ENCODE data around the gene KCNAB3.

The KCNAB3 gene

GRCh38 chr17:7887482-7888183 lies 42.0 kb downstream of the KCNAB3 start:
- peak overlapping the region; percentile 98 for H3K27ac ChIP-seq
- peak; percentile 97 for DNase-seq (ENCODE audit: low spot score)
- TF ChIP-seq CTCF (conservative IDR thresholded peaks at IDR 0.05; ENCODE audit: low read depth) = no peak
- ChIA-PET CTCF (no interaction called here), POLR2A (ENCODE audit: low non-redundant PET) (interaction anchor here (0.7 kb wide), 1 partner anchor 56 kb away, joined by 3 read pairs; no protein-coding TSS in a partner anchor)

GRCh38 chr17:7887038-7887481 lies 42.6 kb downstream of the KCNAB3 start:
- CTCF ChIA-PET = interaction anchor here (0.6 kb wide), 1 partner anchor 11 kb away, joined by 3 read pairs; no protein-coding TSS in a partner anchor
- no peak for TF ChIP-seq CTCF (conservative IDR thresholded peaks at IDR 0.05; ENCODE audit: low read depth)
- POLR2A ChIA-PET (ENCODE audit: low non-redundant PET) = no interaction called here

GRCh38 chr17:7886227-7887037 lies 43.2 kb downstream of the KCNAB3 start:
- no peak for DNase-seq (ENCODE audit: low spot score)
- peak overlapping the region; percentile 98 for H3K27ac ChIP-seq
- ChIA-PET POLR2A (ENCODE audit: low non-redundant PET) (no interaction called here), CTCF (interaction anchor here (0.6 to 0.7 kb wide), 2 partner anchors 12 to 155 kb away, joined by 3 read pairs; no protein-coding TSS in a partner anchor)
- TF ChIP-seq CTCF (conservative IDR thresholded peaks at IDR 0.05; ENCODE audit: low read depth) = no peak

More at GRCh38 chr17:7887038-7887481, 42.6 kb downstream of the KCNAB3 start:
- peak overlapping the region; percentile 98 for H3K27ac ChIP-seq
- no peak for DNase-seq (ENCODE audit: low spot score)

GRCh38 chr17:7885367-7886226 lies 44.1 kb downstream of the KCNAB3 start:
- no peak for TF ChIP-seq CTCF (conservative IDR thresholded peaks at IDR 0.05; ENCODE audit: low read depth)
- ChIA-PET CTCF (interaction anchor here (0.7 kb wide), 1 partner anchor 156 kb away, joined by 3 read pairs; no protein-coding TSS in a partner anchor), POLR2A (ENCODE audit: low non-redundant PET) (no interaction called here)
- H3K27ac ChIP-seq = peak overlapping the region; percentile 98
- no peak for DNase-seq (ENCODE audit: low spot score)

- H3K27ac ChIP-seq = peak overlapping the region; percentile 98
- ChIA-PET CTCF (no interaction called here), POLR2A (ENCODE audit: low non-redundant PET) (no interaction called here)
- TF ChIP-seq CTCF (conservative IDR thresholded peaks at IDR 0.05; ENCODE audit: low read depth) = no peak
- DNase-seq (ENCODE audit: low spot score) = no peak
These were observed 44.9 kb downstream of the KCNAB3 start for GRCh38 chr17:7884581-7885366.

Data from RWPE1 (cell line).